Central memory CD8-positive, alpha-beta T cell (primary cell): ENCODE results near the gene NIT1.
A peak's percentile ranks its signal among the peaks of the same experiment; 100 is the strongest.

Experiments used
- ATAC-seq: fragments of 150-1000 bp; cut with Tn5 transposase; replicated peaks from 2 replicates; pipeline ENCODE4 v1.10.0; 2022; ENCODE audit warnings: mild to moderate bottlenecking, moderate FRiP score, moderate number of reproducible peaks; ENCODE audit not compliant: poor library complexity, severe bottlenecking; ENCODE audit errors: extremely low read depth
- DNase-seq, 2 donors: peaks; one replicate each; pipeline ENCODE4 v3.0.0; 2021; ENCODE audit warnings: low spot score in 2 of 2
- H3K27ac Mint-ChIP-seq: one replicate; pipeline ENCODE4 v1.8.0; 2022; ENCODE audit warnings: low read depth, mild to moderate bottlenecking, moderate library complexity, mixed read lengths
- H3K27me3 Mint-ChIP-seq: one replicate; pipeline ENCODE4 v1.8.0; 2022; ENCODE audit warnings: mixed read lengths
- H3K36me3 Mint-ChIP-seq: one replicate; pipeline ENCODE4 v1.8.0; 2022; ENCODE audit warnings: mild to moderate bottlenecking, moderate library complexity, mixed read lengths; ENCODE audit not compliant: insufficient read depth
- H3K4me1 Mint-ChIP-seq: one replicate; pipeline ENCODE4 v1.8.0; 2022; ENCODE audit warnings: mixed read lengths
- H3K4me3 Mint-ChIP-seq: one replicate; pipeline ENCODE4 v1.8.0; 2022; ENCODE audit warnings: mild to moderate bottlenecking, moderate library complexity, mixed read lengths
- H3K9me3 Mint-ChIP-seq: one replicate; pipeline ENCODE4 v1.8.0; 2022; ENCODE audit warnings: mixed read lengths

The NIT1 gene

DNA sequence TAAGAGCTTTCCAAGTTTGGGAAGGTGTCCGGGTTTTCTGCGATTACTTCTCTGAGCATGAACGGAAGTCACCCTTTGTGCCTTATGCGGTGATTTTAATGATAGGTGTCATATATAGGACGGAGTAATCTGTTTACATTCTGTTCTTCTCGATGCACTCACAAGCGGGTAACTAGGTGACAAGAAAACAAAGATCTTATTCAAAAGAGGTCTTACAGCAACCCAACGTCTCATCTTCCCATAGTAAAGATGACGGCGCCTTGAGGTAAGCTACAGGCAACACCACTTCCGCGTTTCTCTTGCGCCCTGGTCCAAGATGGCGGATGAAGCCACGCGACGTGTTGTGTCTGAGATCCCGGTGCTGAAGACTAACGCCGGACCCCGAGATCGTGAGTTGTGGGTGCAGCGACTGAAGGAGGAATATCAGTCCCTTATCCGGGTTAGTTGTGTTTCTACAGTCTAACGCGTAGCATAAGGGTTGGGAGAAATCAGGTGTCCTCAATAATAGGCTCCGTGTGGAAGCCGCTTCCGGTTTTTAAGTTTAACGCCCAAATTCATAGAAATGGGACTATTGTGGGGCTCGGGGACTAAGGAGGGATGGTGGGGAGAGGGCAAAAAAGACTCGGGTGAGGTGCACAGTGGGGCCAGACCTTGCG lies 35.9 kb downstream of the NIT1 start, which contains the start of gene UFC1:
Gene UFC1, plus strand, starts transcription at position 297 of the 656 bp plus-strand sequence. Its CDS starts 20 bp downstream, at position 317.
- no peaks in the 10 kb centered on the region for H3K27me3 Mint-ChIP-seq
- no peaks in the 10 kb centered on the region for H3K9me3 Mint-ChIP-seq
- peak within 1 kb of the TSS; percentile 92 for H3K4me3 Mint-ChIP-seq
- peak; percentile 70 to 82 for DNase-seq
- peaks cover 30% of the 10 kb centered on the region for H3K36me3 Mint-ChIP-seq
- ATAC-seq, result peak; percentile 92
- H3K27ac Mint-ChIP-seq, result peak within 1 kb of the TSS; percentile 99
- H3K4me1 Mint-ChIP-seq, result peaks cover 29% of the 10 kb centered on the region

DNA sequence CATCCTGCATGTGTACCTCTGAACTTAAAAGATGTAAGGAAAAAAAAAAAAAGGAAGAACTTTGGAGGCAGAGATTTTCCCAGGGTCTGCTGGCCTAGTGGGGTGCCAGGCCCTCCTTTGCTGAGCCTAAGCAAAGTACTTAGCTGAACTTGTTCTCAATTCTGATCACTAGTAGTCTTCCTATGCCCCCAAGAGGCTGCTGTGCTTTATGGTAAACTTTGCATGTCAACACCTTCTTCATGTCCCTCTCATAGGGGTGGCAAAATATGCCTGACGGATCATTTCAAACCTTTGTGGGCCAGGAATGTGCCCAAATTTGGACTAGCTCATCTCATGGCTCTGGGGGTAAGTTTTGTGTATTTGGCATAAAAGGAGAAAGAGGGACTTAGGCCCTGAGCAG lies 40.0 kb downstream of the NIT1 start:
- Mint-ChIP-seq H3K9me3 (no peaks in the 10 kb centered on the region), H3K27ac (peak overlapping the region; percentile 95), H3K4me3 (peak overlapping the region; percentile 92), H3K36me3 (peaks cover 38% of the 10 kb centered on the region), H3K27me3 (no peaks in the 10 kb centered on the region), H3K4me1 (peaks cover 54% of the 10 kb centered on the region)
- ATAC-seq, result no peak
- no peak for DNase-seq

DNA sequence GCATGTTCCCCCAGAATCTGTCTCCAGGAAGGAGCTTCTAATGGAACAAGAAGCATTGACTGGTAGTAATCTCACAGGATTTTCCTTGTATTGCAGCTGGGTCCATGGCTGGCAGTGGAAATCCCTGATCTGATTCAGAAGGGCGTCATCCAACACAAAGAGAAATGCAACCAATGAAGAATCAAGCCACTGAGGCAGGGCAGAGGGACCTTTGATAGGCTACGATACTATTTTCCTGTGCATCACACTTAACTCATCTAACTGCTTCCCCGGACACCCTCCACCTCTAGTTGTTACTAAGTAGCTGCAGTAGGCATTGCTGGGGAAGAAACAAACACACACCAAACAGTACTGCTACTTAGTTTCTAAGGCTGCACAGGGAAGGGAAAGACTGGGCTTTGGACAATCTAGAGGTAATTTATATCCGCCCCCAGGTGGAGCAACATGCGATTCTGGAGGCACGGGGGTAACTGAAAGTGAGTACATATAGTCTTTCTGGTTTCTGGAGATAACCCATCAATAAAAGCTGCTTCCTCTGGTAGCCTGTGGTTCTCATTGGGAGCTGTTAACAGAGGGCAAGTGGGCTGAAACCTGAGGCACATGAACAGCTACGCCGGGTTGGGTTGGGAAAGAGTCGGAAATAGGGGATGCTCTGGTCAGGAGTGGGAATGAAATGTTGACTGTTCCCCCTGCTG lies 40.6 kb downstream of the NIT1 start:
- H3K36me3 Mint-ChIP-seq, result peaks cover 39% of the 10 kb centered on the region
- DNase-seq (no peak), ATAC-seq (no peak)
- no peaks in the 10 kb centered on the region for H3K9me3 Mint-ChIP-seq
- no peaks in the 10 kb centered on the region for H3K27me3 Mint-ChIP-seq
- H3K4me3 Mint-ChIP-seq, result peak overlapping the region; percentile 92
- H3K4me1 Mint-ChIP-seq, result peaks cover 57% of the 10 kb centered on the region
- peak overlapping the region; percentile 95 for H3K27ac Mint-ChIP-seq

DNA sequence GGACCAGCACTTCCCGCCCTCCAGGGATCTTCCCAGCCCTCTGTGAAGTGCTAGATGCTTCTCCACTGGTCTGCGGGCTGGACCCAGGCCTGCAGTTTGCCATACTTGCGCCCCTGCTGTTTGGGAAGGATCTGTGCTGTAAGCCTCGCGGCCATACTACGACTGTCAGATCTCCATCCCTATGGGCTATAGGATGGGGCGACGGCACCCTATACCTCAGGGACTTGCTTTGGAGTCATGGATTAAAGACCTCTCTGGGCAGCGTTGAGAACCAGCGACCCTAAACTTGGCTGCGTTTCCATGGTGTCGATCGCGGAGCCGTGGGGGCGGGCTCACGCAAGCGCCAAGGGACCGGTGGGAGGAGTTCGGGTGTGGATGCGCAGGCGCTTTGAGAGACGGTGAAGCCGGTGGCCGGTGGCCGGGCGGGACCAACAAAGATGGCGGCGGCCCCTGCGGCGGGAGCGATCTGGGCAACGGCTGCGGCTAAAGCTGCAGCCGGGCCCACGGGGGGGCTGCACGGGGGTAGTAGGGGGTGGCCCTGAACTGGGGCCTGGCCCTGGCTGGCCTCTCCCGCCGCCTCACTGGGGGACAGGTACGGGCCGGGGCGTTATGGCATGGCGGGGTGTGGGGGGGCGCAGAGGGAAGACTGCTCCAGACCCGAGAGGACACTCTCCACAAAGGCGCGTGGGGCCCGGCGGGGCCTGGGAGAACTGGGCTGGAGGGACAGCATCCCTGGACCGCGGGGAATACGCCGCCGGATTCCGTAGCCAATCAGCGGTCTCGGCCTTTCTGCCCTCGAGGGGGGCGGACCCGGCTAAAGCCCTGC lies 41.4 kb downstream of the NIT1 start, which contains the start of gene USP21:
Gene USP21, plus strand, starts transcription at position 414 of the 826 bp plus-strand sequence. CDS start 1,141 bp downstream, outside the sequence.
- H3K36me3 Mint-ChIP-seq, result peaks cover 34% of the 10 kb centered on the region

DNA sequence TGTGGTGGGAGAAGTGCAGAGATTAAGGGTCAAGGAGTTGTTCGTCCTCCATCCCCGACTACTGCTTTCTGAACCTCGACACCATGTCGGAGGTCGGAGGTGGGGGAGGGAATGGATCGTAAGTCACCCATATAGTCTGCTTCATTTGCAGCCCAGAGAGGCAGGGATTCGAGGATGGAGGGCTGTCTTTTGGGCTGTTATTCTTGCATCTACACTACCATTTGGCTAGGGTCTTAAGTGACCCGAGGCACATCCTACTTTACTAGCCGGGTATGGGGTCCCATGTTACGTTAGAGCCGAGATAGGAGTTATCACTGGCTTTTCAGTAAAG lies 42.0 kb downstream of the NIT1 start:
- ATAC-seq, result no peak
- peak overlapping the region; percentile 92 for H3K4me3 Mint-ChIP-seq
- H3K4me1 Mint-ChIP-seq, result peaks cover 54% of the 10 kb centered on the region
- no peaks in the 10 kb centered on the region for H3K27me3 Mint-ChIP-seq
- no peak for DNase-seq
- H3K9me3 Mint-ChIP-seq, result no peaks in the 10 kb centered on the region
- peak overlapping the region; percentile 95 for H3K27ac Mint-ChIP-seq
- peaks cover 33% of the 10 kb centered on the region for H3K36me3 Mint-ChIP-seq

More for the DNA sequence above, 41.4 kb downstream of the NIT1 start, which contains the start of gene USP21:
- ATAC-seq, result peak; percentile 84
- no peaks in the 10 kb centered on the region for H3K27me3 Mint-ChIP-seq
- H3K4me1 Mint-ChIP-seq, result peaks cover 60% of the 10 kb centered on the region
- H3K4me3 Mint-ChIP-seq, result peak within 1 kb of the TSS; percentile 92
- DNase-seq, result peak; percentile 88 to 94
- H3K27ac Mint-ChIP-seq, result peak within 1 kb of the TSS; percentile 95
- H3K9me3 Mint-ChIP-seq, result no peaks in the 10 kb centered on the region

DNA sequence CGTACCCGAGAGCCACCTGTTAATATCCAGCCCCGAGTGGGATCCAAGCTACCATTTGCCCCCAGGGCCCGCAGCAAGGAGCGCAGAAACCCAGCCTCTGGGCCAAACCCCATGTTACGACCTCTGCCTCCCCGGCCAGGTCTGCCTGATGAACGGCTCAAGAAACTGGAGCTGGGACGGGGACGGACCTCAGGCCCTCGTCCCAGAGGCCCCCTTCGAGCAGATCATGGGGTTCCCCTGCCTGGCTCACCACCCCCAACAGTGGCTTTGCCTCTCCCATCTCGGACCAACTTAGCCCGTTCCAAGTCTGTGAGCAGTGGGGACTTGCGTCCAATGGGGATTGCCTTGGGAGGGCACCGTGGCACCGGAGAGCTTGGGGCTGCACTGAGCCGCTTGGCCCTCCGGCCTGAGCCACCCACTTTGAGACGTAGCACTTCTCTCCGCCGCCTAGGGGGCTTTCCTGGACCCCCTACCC lies 42.8 kb downstream of the NIT1 start:
- DNase-seq (no peak), ATAC-seq (no peak)
- Mint-ChIP-seq H3K4me3 (peak overlapping the region; percentile 92), H3K36me3 (peaks cover 33% of the 10 kb centered on the region), H3K4me1 (peaks cover 54% of the 10 kb centered on the region), H3K27ac (no peak overlapping the region), H3K9me3 (no peaks in the 10 kb centered on the region), H3K27me3 (no peaks in the 10 kb centered on the region)

DNA sequence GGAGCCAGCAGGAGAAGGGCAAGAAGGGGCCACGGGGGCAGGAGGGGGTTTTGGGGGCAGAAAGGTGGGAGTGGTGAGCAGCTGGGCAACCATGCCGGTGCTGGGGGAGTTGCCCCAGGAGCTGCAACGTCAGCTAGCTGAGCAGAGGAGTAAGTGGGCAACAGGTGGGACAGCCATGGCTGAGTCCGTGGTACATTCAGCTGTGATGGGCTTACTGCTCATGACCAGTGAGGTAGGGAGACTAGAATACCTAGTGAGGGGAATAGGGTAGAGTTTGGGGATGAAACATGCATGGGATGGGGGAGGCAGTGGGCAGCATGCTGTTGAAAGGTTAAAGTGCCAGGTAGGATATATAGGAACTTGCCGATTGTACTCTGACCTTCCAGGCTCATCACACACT lies 43.7 kb downstream of the NIT1 start:
- Mint-ChIP-seq H3K4me1 (peaks cover 62% of the 10 kb centered on the region), H3K9me3 (no peaks in the 10 kb centered on the region), H3K4me3 (peak overlapping the region; percentile 92), H3K27ac (peak overlapping the region; percentile 38), H3K36me3 (peaks cover 40% of the 10 kb centered on the region), H3K27me3 (no peaks in the 10 kb centered on the region)
- no peak for ATAC-seq
- no peak for DNase-seq

DNA sequence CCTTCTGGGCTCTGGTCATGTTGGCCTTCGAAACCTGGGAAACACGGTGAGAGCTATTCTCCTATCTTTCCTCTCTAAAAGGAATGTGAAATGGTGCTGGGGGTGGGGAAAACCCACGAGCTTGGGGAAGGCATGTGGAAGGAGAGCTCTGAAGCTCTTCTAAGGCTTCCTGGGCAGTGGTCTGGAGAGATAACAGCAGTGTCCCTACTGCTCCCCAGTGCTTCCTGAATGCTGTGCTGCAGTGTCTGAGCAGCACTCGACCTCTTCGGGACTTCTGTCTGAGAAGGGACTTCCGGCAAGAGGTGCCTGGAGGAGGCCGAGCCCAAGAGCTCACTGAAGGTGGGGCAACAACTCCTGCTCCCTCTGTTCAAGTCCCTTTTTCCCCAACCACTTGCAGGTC lies 44.1 kb downstream of the NIT1 start:
- Mint-ChIP-seq H3K27ac (no peak overlapping the region), H3K9me3 (no peaks in the 10 kb centered on the region), H3K27me3 (no peaks in the 10 kb centered on the region), H3K36me3 (peaks cover 36% of the 10 kb centered on the region), H3K4me1 (peaks cover 66% of the 10 kb centered on the region), H3K4me3 (no peak overlapping the region)
- no peak for ATAC-seq
- no peak for DNase-seq

DNA sequence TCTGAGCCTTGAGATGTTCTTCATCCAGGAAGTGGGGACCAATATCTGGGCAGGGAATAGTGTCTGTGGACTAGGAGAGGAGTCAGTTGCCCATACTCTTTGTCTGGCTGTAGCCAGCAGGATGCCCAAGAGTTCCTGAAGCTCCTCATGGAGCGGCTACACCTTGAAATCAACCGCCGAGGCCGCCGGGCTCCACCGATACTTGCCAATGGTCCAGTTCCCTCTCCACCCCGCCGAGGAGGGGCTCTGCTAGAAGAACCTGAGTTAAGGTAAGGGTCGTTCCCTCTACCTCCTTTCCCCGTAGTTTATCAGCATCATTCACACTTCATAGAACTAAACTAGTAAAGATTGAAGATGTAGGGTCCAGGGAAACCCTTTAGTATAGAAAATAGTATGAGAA lies 44.9 kb downstream of the NIT1 start:
- no peak overlapping the region for H3K4me3 Mint-ChIP-seq
- no peak for ATAC-seq

DNA sequence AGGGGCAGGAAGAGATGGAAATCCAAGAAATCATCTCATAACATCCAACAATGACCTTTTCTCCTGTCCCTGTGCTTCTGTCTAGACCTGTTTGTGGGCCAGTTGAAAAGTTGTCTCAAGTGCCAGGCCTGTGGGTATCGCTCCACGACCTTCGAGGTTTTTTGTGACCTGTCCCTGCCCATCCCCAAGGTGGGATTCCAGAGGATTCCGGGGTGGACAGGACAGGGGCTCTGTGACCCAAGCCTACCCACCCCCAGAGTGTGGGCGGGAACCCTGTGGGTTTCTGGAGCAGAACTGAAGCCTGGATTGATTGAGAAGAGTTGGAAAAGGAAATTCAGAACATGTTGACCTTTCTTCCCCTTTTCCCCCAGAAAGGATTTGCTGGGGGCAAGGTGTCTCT lies 45.9 kb downstream of the NIT1 start:
- ATAC-seq (no peak), DNase-seq (no peak)
- Mint-ChIP-seq H3K4me3 (peak overlapping the region; percentile 3), H3K27me3 (no peaks in the 10 kb centered on the region), H3K9me3 (no peaks in the 10 kb centered on the region), H3K36me3 (peaks cover 24% of the 10 kb centered on the region), H3K4me1 (peaks cover 63% of the 10 kb centered on the region), H3K27ac (no peak overlapping the region)

More for the DNA sequence above, 44.9 kb downstream of the NIT1 start:
- no peak overlapping the region for H3K27ac Mint-ChIP-seq
- DNase-seq, result no peak
- H3K9me3 Mint-ChIP-seq, result no peaks in the 10 kb centered on the region
- peaks cover 67% of the 10 kb centered on the region for H3K4me1 Mint-ChIP-seq
- peaks cover 32% of the 10 kb centered on the region for H3K36me3 Mint-ChIP-seq
- no peaks in the 10 kb centered on the region for H3K27me3 Mint-ChIP-seq

DNA sequence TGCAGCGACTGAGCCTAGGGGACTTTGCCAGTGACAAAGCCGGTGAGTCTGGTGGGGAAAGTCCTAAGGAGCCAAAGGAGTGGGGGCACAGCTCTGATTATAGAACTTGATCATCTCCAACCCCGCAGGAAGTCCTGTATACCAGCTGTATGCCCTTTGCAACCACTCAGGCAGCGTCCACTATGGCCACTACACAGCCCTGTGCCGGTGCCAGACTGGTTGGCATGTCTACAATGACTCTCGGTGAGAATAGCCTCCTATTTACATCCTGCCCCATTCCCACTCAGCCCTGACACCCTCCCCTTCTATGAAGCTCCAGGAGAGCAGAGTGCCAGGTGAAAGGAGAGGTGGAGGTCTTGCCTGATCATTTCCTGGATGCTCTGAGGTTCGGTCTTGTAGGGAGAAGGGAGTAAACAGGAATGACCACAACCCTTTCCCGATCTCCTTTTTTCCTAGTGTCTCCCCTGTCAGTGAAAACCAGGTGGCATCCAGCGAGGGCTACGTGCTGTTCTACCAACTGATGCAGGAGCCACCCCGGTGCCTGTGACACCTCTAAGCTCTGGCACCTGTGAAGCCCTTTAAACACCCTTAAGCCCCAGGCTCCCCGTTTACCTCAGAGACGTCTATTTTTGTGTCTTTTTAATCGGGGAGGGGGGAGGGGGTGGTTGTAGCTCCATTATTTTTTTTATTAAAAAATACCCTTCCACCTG lies 47.2 kb downstream of the NIT1 start:
- ATAC-seq (no peak), DNase-seq (no peak)
- Mint-ChIP-seq H3K4me1 (peaks cover 56% of the 10 kb centered on the region), H3K4me3 (peak overlapping the region; percentile 76), H3K36me3 (peaks cover 17% of the 10 kb centered on the region), H3K9me3 (no peaks in the 10 kb centered on the region), H3K27me3 (no peaks in the 10 kb centered on the region), H3K27ac (peak overlapping the region; percentile 98)
